Measurements from ENCODE around the gene EPYC. TPM values are rescaled to one million over a fixed set of nuclear protein-coding genes. Genes with fewer than 3 reads are reported as not detected.

EPYC gene
- total RNA-seq, 1 donor from 2014 or later: not detected

GRCh38 chr12:90964616-90965015 lies 40.2 kb downstream of the EPYC start:
- intact Hi-C loops (cut with micrococcal nuclease): no loop called here

GRCh38 chr12:90963946-90964345 lies 40.8 kb downstream of the EPYC start:
- intact Hi-C loops (cut with micrococcal nuclease): no loop called here
- peak; percentile 60 for ATAC-seq
- no peak for DNase-seq

More at GRCh38 chr12:90964616-90965015, 40.2 kb downstream of the EPYC start:
- ATAC-seq: no peak
- DNase-seq: no peak

DNA sequence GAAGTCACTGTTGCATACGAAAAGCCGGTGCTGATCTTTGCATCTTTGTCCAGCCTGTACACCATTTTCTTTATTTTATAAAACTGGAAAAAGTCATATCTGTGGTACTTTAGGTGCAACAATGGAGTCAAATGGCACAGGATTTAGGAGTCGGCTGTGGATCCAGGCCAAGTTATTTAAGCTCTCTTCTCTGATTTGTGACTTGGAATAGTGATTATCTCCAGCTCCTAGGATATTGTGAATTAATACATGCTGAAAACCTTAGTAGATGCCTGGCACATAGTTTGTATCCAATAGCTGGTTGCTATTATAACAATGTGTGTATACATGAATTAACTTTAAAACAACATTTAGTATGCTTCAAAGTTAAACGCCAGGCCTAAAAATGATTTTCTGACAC lies 43.6 kb downstream of the EPYC start:
- ATAC-seq (no peak), DNase-seq (no peak)
- intact Hi-C loops (cut with micrococcal nuclease): no loop called here

DNA sequence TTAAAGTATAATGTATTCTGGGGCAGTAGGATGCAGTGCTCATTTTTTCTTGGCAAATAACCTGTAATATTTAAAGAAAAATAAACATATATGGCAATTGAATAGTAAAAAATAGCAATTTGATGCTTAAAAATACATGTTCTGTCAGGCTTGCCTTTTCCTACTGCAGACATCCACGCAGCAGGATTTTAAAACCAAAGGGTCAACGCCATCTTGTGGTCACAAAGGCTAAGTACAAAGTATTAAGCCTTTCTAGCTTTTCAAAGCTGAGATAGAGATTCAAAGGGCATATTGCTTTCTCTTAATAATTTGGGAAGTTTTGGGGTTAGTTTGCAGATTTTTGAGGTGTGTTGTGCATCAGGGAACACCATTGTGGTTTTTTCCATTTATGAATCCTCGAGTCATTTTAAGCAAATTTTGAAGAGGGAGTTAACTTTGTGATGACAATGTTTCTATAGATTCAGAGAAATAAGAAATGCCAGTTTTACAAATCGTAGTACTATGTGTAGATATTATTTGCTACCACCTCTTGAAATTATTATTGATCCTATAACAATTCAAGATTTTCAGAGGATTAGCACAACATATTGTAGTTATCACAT lies 45.1 kb downstream of the EPYC start:
- DNase-seq (no peak), ATAC-seq (peak; percentile 71)
- intact Hi-C loops (cut with micrococcal nuclease): no loop called here

- DNase-seq: no peak
- intact Hi-C loops (cut with micrococcal nuclease): no loop called here
- ATAC-seq: no peak
These were observed 45.7 kb downstream of the EPYC start for GRCh38 chr12:90959032-90959431.

DNA sequence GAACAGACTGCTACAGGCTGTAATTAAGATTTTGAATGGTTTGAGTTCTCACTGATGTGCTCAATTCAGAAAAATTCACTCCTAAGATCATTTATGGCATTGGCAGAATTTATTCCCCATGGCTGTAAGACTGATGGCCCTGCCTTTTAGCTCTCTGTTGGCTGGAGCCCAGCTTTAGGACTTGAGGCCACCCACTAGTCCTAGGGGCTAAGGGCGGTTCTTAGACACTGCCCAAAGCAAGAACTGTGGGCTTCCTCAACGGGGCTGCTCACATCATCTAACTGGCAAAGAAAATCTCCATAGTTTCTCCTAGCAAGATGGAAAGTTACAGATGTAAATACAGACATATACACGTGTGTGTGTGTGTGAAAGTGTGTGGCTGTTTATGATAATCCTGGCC lies 46.4 kb downstream of the EPYC start:
- DNase-seq: no peak
- intact Hi-C loops (cut with micrococcal nuclease): no loop called here
- no peak for ATAC-seq

DNA sequence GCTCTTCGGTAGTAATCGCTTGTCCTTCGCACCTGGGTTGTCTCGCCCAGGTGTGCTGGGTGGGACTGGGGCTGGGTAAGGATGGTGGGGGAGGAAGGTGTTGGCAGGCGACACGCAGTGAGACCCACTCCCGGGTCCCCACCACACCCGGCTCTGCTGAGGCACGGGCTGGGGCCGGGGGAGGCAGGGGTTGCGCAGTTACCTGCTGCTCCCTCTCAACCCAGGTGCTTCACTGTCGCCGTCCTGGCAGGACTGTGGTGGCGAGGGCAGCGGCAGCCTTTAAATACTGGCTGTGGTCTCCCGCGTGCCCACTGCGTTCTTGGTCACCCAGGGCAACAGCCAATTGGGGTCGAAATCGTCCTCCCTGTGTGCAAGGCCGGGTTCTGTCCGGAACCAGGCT lies 49.9 kb downstream of the EPYC start, which contains the start of gene CCER1:
TSS of gene CCER1 (minus strand) at position 256 of the 400 bp plus-strand sequence. CDS start 434 bp downstream, outside the sequence.
- no peak for DNase-seq
- no peak for ATAC-seq
- intact Hi-C loops (cut with micrococcal nuclease): no loop called here

DNA sequence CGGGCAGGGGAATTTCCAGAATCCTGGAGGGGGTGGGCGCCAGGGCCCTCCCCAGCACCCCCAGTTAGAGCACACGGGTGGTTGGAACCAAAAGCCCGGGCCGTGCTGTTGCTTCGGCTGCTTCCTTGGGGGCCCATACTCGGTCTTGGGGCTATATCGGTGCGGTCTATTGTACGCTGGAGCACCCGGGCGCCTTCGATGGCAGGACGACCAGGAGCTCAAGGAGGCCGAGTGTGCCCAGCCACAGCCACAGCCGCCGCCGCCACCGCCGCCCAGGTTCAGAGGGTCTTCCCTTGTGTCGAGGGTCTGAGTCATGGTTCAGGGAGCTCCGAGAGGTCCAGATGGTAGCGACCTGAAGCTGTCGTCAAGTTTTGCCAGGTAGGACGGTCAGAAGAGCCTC lies 50.3 kb downstream of the EPYC start:
- DNase-seq: no peak
- no peak for ATAC-seq
- intact Hi-C loops (cut with micrococcal nuclease): no loop called here

DNA sequence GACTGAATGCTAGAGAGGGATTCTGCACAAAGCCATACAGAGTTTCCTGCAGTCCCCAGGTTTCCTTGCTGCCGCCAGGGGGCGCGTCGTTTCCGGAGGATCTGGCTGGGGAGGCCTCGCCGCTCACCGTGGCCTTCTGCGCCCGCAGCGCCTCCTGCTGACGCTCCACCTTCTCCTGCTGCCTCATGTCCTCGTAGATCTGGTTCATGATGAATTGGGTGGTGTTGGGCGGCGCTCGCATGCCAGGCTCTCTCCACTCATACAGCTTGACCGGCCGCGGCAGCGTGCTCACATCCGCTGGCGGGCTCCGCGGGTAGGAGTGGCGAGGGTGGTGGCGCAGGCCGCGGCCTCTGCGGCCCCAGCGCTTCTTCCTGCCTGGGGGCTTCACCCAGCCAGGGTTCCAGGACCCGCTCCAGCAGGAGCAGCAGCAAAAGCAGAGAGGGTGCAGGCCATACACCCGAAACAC lies 50.8 kb downstream of the EPYC start:
- DNase-seq: no peak
- intact Hi-C loops (cut with micrococcal nuclease): no loop called here
- no peak for ATAC-seq

DNA sequence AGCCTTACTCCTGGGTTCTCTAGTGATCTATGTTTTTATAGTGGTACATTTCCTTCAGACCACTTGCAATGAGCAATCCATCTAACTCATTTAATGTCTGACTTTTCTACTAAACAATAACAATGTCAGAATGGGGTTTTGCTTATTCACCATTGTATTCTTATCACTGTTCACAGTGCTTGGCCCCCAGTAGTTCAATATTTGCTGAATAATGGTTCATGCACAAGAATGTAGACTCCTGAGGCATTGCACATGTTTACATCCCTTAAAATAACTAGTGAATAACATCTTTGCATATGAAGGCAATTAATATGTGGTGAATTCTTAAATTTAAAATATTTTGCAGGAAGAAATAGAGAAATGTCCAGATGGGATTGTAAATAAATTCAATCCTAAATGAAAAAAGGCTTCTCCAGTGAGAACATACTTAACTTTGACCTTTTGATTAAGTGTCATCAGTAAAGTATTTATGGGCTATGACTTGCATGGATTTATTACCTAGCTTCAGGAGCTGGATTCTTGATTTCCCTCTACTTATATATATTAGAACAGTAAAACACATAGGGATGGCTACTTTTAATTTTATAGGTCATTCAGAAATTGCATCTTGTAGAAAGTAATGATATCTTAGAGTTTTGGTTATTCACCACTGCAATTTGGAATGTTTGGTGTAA lies 53.2 kb downstream of the EPYC start:
- ATAC-seq: no peak
- intact Hi-C loops (cut with micrococcal nuclease): no loop called here
- DNase-seq: no peak

DNA sequence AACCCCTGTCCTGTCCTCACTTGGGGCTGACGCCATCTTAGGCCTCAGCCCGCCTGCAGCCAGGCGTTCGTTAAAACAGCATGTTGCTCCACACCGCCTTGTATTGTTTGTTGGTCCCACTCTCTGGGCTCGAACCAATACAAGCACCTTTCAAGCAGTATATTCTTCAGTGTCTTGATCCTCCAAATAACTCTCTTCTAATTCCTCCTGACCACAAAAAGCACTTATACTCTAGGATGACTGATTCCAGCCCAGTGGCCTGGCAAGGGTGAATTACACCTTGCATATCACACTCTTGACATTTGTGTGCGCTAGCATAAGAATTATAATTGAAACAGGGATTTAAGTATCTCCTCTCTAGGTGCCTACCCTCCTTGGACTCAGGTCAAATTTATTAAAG lies 56.9 kb downstream of the EPYC start:
- DNase-seq (no peak), ATAC-seq (no peak)
- intact Hi-C loops (cut with micrococcal nuclease): no loop called here

- ATAC-seq (no peak), DNase-seq (no peak)
- intact Hi-C loops (cut with micrococcal nuclease): no loop called here
These were observed 59.6 kb downstream of the EPYC start for GRCh38 chr12:90945070-90945649.

- DNase-seq: no peak
- intact Hi-C loops (cut with micrococcal nuclease): no loop called here
- no peak for ATAC-seq
These were observed 61.5 kb downstream of the EPYC start for GRCh38 chr12:90943255-90943654.

DNA sequence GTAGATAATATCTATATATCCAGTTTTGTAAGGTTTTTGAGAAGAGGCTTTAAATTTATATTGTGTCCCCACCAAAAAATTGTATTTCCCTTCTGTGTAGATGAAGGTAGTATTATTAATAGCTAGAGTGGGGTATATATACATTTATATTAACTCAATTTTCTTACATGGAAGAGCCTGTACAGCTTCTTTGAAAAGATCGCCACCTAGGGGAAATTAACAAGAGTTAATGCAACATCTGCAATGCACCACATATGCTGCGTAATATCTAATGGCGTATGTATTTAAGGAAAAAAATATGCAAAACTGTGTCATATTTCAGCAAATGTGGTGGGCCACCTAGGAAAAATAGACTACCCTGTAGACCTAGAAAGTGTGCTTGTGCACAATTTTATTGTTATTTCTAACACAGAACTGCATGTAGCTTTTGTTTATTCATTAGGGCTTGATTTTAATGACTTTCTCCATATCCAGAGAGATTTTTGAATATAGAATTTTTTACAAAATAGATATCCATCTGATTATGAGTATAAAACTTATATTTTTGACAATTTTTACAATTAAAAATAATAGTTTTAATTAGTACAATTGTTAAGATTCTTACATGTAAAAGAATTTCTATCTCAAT lies 63.8 kb downstream of the EPYC start:
- intact Hi-C loops (cut with micrococcal nuclease): no loop called here
- no peak for ATAC-seq
- DNase-seq: no peak

DNA sequence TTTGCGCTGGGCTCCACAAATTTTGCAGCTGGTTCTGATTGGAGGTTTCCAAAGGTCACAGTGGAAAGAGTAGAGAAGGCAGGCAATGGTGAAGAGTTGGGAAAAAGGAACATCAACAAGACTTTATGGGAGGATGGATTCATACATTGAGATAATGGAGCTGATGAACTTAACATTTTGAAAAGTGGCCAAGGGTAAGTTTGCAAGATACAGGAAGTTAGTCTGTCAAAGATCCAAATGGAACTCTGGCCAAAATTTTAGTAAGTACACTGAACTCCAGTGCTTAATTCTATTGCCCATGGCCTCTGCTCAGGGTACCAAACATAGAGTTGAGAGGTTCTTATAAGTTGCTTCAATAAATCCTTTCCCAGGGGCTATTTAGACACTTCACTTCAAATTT lies 65.4 kb downstream of the EPYC start:
- intact Hi-C loops (cut with micrococcal nuclease): no loop called here
- ATAC-seq (no peak), DNase-seq (no peak)

DNA sequence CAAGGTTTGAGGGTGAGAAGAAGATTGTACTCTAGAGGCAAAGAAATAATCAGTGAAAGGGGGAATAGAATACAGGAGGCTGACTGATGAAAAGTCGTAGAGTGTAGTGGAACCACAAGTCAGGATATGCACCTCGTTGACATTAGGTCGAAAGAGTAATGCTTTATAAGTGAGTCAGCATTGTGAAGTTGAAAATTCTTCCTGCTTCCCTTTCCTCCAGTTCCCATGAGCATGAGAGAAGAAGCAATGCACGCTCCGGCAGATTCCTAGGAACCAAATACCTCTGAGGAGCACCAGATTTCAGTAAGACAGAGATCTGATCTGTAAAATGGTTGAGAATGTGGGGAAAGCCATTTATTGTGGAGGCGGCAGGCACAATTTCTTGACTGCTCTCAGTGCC lies 66.3 kb downstream of the EPYC start:
- ATAC-seq (no peak), DNase-seq (no peak)
- intact Hi-C loops (cut with micrococcal nuclease): no loop called here

DNA sequence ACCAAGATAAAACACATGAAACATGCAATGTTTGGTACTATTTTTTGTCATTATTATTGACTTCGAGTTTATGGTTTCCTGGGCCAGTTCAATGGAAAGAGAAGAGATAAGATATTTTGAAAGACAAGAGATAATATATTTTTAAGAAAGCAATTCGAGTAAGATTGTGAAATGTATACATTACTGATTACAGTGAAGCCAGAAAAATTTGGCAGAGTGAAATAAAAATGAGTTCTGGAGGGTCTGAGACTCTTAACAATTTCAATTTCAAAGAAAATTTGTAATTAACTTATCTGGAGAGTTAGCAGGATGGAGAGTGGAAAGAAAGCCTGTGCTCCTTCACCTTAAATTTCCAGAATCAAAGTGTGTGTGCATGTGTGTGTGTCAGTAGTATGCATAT lies 67.1 kb downstream of the EPYC start:
- intact Hi-C loops (cut with micrococcal nuclease): no loop called here
- DNase-seq (no peak), ATAC-seq (no peak)

DNA sequence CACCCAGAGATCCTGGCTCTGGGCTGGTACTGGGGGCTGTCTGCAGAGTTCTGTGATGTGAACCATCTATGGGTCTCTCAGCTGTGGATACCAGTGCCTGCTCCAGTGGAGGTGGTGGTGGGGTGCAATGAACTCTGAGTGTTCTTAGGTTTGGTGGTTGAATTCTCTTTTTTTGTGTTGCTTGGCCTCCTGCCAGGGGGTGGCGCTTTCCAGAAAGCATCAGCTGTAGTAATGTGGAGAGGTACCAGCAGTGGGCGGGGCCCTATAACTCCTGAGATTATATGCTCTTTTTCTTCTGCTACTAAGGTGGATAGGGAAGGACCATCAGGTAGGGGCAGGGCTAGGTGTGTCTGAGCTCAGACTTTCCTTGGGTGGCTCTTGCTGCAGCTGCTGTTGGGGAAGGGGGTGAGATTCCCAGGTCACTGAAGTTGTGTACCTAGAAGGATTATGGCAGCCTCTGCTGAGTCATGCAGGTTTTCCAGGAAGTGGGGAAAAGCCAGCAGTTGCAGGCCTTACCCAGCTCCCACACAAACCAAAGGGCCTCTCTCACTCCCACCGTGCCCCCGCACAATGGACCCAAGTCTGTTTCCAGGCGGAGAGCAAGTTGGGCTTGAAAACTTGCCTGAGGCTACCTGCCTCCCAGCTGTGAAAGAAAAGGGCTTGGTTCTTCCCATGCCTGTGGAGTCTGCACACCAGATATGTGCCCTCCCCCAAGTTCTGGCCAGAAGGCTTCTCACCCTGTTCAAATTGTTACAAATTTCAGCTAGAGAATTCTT lies 68.4 kb downstream of the EPYC start:
- intact Hi-C loops (cut with micrococcal nuclease): no loop called here
- DNase-seq (no peak), ATAC-seq (no peak)

GRCh38 chr12:90925562-90925961 lies 79.2 kb downstream of the EPYC start:
- no peak for DNase-seq
- intact Hi-C loops (cut with micrococcal nuclease): no loop called here
- ATAC-seq: no peak

GRCh38 chr12:90924406-90924805 lies 80.4 kb downstream of the EPYC start:
- intact Hi-C loops (cut with micrococcal nuclease): no loop called here
- DNase-seq (no peak), ATAC-seq (no peak)
